ELR (cell line): ENCODE results near the gene FOXJ3.
"Not testable (repeated sequence)": the region's sequence is repeated elsewhere in the genome, so short reads cannot be mapped to it uniquely, and the experiment has no call there.

Experiments
- DNase-seq: peaks from one replicate; pipeline ENCODE4 v3.0.0-alpha.2; 2015; ENCODE audit warnings: low read depth

The FOXJ3 gene

GRCh38 chr1:42251042-42251441, 84.0 kb downstream of the FOXJ3 start:
- no peak for DNase-seq

- DNase-seq = no peak
These were observed 84.9 kb downstream of the FOXJ3 start for GRCh38 chr1:42250164-42250563.

GRCh38 chr1:42240966-42241755, 93.9 kb downstream of the FOXJ3 start:
- DNase-seq = peak; percentile 19

GRCh38 chr1:42239555-42239954, 95.5 kb downstream of the FOXJ3 start:
- peak; percentile 13 for DNase-seq

GRCh38 chr1:42239041-42239440, 96.0 kb downstream of the FOXJ3 start:
- DNase-seq = no peak

GRCh38 chr1:42231253-42231652, 103.8 kb downstream of the FOXJ3 start:
- DNase-seq = no peak

- DNase-seq = no peak
These were observed 106.1 kb downstream of the FOXJ3 start for GRCh38 chr1:42228938-42229337.

GRCh38 chr1:42223036-42223435, 112.0 kb downstream of the FOXJ3 start:
- no peak for DNase-seq

GRCh38 chr1:42221952-42222606, 113.0 kb downstream of the FOXJ3 start:
- DNase-seq = peak; percentile 80

- DNase-seq = no peak
These were observed 113.6 kb downstream of the FOXJ3 start for GRCh38 chr1:42221456-42221855.

- DNase-seq = no peak
These were observed 115.4 kb downstream of the FOXJ3 start for GRCh38 chr1:42219627-42220026.

GRCh38 chr1:42214447-42214871, 120.6 kb downstream of the FOXJ3 start:
- peak; percentile 36 for DNase-seq

- DNase-seq = peak; percentile 86
These were observed 123.8 kb downstream of the FOXJ3 start for GRCh38 chr1:42211224-42211623.

- DNase-seq = peak; percentile 67
These were observed 124.5 kb downstream of the FOXJ3 start for GRCh38 chr1:42210421-42211133.

GRCh38 chr1:42209526-42210251, 125.3 kb downstream of the FOXJ3 start:
- peak; percentile 36 for DNase-seq

- not testable (repeated sequence) for DNase-seq
These were observed 128.1 kb downstream of the FOXJ3 start for GRCh38 chr1:42206930-42207329.

- DNase-seq = peak; percentile 74
These were observed 128.9 kb downstream of the FOXJ3 start for GRCh38 chr1:42206164-42206563.

GRCh38 chr1:42201986-42202385, 133.0 kb downstream of the FOXJ3 start:
- DNase-seq = no peak

GRCh38 chr1:42198251-42198650, 136.8 kb downstream of the FOXJ3 start:
- no peak for DNase-seq

GRCh38 chr1:42195841-42196240, 139.2 kb downstream of the FOXJ3 start:
- no peak for DNase-seq

- DNase-seq = no peak
These were observed 142.9 kb downstream of the FOXJ3 start for GRCh38 chr1:42192106-42192505.

GRCh38 chr1:42191319-42191718, 143.7 kb downstream of the FOXJ3 start:
- no peak for DNase-seq
